HG02938 (cell line): ENCODE measurements around the gene RNGTT.
"Not testable (repeated sequence)": the region's sequence is repeated elsewhere in the genome, so short reads cannot be mapped to it uniquely, and the experiment has no call there.

Experiments used
- ATAC-seq: cut with Tn5 transposase; IDR thresholded peaks from one replicate; pipeline ENCODE4 v1.9.1; 2021; ENCODE audit warnings: mild to moderate bottlenecking, moderate library complexity; ENCODE audit not compliant: unreplicated experiment

Gene RNGTT

DNA sequence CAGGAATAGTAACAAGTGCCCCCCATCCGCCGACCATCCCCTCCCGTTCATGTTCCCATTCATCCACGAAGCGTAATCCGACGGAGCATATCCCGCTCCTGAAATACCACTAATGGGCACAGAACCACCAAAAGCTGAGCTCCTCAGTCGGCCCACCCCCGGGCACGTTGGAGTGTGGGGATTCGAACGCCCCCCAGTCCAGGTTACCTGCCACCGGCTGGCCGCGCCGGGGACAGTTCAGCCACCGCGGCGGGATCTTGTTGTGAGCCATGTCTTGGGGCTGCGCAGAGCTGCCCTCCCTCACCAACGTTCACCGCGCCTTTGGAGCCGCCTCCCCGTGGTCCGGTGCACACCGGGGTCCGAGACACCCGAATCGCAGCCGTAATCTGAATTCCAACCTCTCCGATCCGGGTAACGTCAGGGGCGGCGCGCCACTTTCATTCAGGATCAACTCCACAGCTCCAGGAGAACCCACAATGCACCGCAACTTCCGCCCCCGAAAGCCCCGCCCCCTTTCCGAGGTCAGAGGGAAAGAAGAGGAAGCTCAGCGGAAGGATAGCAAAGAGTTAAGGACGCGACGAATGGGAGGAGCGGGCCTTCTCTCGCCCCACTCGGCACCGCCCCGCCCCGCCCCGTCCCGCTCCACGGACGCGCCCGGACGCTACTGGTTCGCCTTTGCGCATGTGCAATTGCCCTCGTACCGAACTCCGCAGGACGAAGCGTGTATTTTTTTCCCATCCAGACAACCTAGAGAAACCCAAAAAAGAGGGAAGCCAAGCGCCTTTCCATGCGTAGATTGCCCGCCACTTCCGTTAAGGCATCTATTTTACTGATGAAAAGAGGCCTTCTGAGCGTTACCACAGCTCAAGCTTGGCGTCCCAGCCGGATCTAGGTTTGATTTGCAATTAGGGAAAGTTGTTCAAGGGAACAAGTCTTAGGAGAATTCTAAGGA is at the start of gene RNGTT:
TSS of gene RNGTT (minus strand) at position 480 of the 952 bp plus-strand sequence. CDS start at position 271, 209 bp downstream.
- peak; percentile 94 for ATAC-seq

DNA sequence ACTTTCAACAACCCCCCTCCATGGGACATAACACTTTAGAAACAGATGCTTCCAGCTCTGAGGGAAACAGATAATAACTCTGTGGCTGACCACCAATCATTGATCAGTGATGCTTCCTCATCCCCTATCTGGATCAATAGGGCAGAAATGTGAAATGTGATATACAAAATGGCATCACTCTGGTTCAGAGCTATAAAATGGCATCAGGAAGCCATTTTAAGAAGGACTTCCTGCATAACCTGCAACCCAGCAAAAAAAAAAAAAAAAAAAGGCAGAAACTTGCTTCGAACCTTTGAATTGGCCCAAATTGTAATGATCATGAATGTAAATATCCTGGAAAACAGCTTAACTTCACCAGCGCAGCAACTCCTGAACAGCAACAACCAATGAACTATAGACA is 48.0 kb upstream of the RNGTT start:
- ATAC-seq, result no peak

DNA sequence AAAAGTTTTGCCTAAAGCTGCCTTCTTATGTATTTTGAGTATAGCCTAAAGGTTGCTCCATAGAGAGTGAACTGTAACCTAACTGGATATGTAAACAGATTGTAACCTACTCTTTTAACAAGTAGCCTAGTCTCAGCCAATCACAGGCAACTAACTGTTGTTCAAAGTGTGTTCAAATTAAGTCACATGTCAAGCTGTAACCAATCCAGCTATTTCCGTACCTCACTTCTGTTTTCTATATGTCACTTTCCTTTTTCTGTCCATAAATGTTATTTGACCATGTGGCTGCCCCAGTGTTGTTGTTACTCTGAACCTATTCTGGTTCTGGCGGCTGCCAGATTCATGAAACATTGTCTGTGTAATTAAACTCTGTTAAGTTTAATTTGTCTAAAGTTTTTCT is 47.4 kb upstream of the RNGTT start:
- no peak for ATAC-seq

DNA sequence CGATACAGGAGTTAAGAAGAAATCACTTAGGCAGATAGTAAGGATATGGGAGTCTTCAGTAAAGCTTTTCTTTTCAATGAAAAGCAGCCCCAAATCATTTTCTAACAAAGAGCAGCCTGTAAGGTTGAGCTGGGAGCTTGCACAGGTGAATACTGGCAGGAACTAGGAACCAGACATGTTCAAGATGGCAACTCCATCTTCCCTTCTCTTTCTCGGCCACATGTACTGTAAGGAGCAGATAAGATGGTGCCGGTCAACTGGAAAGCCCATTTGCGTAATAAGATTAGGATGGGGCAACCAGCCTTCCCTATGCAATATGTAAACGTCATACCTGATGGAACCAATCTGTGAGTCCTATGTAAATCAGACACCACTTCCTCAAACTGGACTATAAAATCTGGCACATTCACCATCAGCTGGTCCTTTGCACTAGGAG is 46.2 kb upstream of the RNGTT start:
- ATAC-seq, result no peak

DNA sequence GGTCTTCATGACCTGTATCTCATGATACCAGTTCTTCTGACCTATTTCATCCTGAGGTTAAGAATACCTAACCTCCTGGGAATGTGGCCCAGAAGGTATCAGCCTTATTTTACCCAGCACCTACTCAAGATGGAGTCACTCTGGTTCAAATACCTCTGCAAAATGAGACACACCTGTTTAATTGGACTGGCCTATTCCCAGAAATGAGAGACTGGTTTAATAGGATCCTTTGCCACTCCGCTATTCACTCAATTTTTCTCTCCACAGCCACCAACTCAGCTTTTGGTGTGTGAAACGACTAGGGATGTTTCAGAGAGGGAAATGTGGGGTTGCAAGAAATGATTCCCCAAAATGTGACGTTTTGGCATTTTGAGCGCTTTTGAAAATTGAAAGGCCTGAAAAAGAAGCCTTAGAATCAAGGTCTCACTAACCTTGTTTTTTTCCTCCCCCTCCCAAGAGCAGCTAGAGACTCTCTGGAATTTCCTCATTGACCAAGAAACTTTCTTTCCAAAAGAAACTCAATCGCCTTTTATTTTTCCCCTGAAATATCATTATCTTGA is 45.5 kb upstream of the RNGTT start:
- no peak for ATAC-seq

DNA sequence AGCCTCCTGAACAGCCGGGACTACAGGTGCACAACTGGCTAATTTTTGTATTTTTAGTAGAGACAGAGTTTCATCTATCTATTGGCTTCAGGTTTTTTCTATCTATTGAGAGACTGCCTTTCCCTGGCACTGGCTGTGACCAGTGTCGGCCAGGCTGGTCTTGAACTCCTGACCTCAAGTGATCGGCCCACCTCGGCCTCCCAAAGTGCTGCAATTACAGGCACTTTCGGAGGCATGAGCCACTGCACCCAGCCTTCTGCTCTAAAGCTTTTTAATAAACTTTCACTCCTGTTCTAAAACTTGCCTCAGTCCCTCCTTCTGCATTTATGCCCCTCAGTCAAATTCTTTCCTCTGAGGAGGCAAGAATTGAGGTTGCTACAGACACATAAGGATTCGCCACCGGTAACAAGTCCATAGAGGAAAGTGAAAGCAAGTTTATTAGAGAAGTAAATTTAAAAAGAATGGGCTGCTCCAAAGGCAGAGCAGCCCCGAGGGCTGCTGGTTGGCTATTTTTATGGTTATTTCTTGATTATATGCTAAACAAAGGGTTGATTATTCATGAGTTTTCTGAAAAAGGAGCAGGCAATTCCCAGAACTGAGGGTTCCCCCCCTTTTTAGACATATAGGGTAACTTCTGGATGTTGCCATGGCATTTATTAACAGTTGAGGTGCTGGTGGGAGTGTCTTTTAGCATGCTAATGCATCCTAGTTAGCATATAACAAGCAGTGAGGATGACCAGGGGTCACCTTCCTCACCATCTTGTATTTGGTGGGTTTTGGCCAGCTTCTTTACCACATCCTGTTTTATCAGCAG is 44.8 kb upstream of the RNGTT start:
- ATAC-seq, result no peak

DNA sequence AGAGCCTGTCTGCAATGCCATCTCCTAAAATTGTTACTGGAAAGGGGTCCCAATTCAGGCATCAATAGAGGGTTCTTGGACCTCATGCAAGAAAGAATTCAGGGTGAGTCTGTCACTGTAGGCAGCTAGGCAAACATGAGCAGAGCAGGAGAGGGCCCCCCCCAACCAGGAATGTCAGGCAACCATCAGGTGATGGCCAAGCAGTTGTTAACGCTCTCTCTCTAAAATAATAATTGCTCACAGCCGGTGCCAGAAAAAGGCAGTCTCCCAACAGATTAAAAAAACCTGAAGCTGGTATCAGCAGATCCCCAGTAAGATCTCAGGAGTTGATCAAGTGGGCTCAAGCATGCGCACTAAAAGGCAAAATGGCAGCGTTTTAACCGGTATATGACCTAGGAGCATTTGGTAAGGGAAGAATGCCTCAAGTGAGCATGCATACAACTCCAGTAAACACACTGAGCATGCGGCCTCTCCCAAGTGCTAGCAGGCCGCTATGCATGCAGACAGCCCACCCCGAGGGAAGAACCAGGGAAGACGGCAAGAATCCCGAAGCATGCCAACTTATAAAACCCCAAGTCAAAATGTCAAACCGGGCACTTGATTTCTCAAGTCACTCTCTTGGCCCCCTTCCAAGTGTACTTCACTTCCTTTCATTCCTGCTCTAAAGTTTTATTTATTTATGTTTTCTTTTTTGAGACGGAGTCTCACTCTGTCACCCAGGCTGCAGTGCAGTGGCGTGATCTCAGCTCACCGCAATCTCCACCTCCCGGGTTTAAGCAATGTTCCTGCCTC is 44.0 kb upstream of the RNGTT start:
- ATAC-seq, result no peak

DNA sequence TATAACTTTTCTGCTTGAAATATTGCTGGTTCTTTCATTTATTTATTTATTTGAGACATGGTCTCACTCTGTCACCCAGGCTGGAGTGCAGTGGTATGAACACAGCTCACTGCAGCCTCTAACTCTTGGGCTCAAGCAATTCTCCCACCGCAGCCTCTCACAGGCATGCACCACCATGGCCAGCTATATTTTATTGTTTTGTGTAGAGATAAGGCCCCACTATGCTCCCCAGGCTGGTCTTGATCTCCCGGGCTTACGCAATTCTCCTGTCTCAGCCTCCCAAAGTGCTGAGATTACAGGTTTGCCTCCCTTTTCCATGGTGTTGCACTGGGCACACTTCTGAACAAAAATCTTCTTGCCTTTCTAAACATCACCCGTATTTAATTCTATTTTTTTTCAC is 39.1 kb upstream of the RNGTT start:
- no peak for ATAC-seq

DNA sequence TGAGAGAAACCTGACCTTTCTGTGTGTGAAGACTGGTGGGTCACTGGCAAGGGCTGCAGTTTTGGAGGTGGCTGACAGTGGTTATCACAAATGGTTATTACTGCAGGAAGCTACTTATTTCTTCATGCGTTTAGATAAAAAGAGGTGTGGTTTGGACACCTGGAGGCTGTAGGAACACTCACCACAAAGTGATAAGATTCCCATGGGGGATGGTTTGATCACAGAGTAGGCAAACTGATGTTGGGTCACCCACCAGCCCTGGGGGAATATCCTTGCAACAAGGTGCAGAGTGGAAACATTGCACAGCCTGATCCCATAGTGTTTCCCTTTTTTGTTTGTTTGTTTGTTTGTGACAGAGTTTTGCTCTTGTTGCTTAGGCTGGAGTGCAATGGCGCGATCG is 33.9 kb upstream of the RNGTT start:
- no peak for ATAC-seq

DNA sequence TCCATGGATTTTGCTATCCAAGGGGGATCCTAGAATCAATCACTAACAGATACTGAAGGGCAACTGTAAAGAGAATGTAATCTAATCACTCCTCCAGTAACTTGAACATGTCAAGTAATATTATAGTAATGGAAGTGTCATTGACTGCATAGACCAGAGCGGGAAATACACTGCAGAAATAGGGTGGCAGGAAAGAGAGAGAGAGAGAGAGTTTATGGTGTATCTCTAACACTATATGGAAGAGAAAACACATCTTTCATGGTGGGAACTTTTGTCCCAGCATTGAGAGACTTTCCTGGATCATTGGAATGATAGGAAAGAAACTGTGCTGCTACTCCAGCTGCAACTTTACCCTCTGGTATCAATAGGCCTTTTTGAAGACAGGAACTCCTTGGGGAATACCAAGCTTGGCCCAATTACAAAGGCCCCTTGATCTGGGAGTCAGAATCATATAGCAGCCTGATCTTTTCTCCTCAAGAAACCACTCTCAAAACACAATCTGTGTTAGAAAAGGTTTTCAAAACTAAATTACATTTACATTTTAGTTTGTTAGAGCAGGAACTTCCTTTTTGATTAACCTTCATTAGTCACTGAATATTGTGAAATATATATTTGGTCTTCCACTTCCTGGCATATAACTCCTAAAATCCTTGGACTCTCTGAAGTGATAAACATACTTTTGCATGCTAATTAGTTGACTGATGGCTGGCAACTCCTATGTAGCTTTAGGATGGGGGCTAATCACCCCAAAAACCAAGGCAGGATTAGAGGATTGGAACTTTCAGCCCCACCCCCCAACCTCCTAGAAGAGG is 29.5 kb upstream of the RNGTT start:
- ATAC-seq, result no peak

DNA sequence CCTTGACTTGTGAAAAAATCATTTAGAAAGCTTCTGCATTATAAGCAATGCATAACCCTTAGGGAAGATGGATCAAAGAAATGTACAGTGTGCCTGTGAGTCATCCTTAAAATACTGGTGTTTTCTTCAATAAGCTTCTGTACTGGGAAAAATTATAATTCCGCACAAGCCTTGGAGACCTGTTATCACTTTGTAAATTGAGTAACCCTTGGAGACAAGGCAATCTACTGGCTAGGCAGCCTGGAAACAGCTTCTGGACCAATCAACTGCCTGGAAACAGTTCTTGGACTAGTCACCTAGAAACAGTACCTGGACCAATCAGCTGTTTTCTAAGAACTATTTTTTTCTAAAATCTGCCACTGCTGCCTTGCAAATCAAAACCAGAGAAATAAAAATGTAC is 25.8 kb upstream of the RNGTT start:
- no peak for ATAC-seq

DNA sequence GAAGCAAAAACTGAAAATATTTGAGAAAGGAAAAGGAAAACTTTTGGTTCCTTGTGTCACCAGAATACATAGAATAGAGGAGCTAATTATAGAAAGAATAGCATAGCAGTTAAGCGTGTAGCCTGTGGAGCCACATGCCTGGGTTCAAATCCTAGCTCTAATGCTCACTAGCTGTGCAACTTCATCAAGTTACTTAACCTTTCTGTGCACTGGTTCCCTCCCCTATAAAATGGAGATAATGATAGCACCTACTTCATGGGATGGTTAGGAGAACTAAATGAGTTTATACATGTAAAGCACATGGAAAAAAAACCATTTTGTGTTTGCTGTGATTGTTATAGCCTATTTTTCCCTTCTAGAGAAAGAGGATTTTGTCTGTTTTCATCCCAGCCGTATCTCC is 24.5 kb upstream of the RNGTT start:
- no peak for ATAC-seq

DNA sequence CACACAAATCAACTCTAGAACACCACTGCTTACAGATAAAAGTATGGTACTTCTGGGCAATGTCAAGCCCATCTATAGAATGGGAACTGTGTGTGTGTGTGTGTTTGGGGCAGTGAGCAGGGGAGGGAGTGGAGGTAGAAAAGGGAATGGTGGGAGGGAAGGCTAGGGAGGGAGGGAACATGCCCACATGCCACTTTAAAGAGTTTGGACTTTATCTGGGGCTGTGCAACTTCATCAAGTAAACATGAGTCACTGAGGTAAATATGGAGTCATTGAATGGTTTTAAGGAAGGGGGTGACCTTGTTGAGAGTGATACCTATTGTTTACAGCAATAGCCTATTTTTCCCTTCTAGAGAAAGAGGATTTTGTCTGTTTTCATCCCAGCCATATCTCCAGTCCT is 22.5 kb upstream of the RNGTT start:
- ATAC-seq, result no peak

DNA sequence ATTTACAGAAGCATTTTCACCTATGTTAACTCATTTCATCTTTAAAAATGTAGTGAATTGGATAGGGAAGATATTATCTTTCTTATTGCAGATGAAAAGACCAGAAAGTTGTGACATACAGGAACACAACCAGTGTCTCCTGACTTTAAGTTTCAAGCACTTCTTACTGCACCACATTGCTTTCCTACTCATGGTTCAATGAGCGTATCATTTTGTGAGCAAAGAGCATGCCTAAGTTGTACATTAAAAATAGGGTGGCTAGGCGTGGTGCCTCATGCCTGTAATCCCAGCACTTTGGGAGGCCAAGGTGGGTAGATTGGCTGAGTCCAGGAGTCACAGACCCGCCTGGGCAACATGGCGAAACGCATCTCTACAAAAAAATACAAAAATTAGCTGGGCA is 21.2 kb upstream of the RNGTT start:
- no peak for ATAC-seq

DNA sequence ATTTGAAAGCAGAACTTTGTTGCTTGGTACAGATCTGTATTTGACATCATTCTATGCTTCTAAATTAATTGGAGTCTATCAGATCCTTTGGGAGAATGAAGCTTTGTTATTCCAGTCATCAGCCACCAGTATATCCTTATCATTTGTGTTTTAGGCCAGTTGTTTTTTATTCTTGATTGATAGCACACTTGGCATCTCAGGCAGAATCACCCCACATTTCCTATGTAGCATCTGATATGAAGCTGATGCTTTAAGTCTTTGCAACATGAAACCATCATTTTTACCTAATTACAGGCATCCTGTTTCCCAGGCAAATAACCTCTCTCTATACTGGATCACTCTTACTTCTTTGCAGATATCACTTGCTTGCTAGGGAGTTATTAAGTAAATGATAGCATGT is 20.7 kb upstream of the RNGTT start:
- ATAC-seq, result no peak

DNA sequence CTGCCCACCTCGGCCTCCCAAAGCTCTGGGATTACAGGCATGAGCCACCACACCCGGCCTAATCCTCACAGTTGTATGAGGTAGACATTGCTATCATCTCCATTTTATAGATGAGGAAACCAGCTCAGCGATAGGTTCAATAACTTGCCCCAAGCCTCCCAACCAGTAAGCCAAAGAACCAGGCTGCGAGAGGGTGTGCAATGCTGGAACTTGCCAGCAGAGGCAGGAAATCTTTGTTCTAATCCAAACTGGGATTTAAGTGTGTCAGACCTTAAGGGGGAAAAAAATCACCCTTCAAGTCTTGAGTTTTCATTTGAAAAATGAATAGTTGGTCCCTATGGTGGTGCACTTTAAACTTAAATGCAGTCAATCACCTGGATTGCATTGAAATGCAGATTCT is 20.1 kb upstream of the RNGTT start:
- no peak for ATAC-seq

DNA sequence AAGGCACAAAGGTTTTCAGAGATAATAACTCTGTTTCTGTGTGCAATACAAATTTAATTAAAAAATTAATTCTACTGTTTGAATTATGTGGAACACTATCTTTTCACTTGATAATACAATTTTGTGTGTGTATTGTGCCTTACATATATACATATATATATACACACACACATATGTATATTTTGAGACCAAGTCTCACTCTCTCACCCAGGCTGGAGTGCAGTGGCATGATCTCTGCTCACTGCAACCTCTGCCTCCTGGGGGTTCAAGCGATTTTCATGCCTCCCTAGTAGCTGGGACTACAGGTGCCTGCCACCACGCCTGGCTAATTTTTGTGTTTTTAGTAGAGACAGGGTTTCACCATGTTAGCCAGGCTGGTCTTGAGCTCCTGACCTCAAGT is 19.7 kb upstream of the RNGTT start:
- ATAC-seq, result not testable (repeated sequence)

DNA sequence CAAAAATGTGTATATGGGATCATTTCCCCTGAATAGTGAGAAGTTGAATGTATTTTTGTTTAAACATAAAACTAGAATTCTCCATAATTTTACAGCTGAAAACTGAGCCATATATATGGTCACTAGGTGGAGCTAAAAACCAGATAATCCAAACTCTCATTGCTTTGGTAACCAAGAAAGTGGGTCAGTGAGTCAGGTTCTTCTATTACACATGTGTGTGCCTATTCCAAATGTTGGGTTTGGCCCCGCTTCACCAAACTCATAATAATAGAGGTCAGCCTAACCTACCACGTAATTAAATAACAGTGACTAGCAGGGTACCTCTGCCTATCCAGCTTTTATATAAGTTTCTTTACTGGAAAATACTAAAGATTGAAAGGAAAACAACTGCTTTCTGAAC is 19.3 kb upstream of the RNGTT start:
- no peak for ATAC-seq

DNA sequence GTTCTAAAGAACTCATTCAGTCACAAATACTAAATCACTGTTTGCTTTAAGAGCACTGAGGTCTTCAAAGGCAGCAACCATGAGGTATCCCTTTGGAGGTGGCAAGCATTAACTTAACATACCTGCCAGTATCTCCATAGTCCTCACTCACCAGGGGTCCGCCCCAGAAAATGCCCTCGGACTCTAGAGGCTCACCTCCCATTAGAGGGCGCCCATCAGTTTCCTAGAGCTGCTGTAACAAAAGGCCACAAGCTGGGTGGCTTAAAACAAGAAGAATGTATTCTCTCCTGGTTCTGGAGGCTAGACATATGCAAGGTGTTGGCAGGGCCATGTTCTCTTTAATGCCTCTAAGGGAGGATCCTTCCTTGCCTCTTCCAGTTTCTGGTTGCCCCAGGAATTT is 12.0 kb upstream of the RNGTT start:
- no peak for ATAC-seq
